ENCODE data around the gene C11orf21.

Gene C11orf21

GRCh38 chr11:2307501-2308331 lies 6.0 kb upstream of the C11orf21 start:
- DNase-seq (no peak), ATAC-seq (no peak)
- Mint-ChIP-seq H3K9me3 (no peaks in the 10 kb centered on the region), H3K36me3 (ENCODE audit: low read depth) (no peaks in the 10 kb centered on the region), H3K4me3 (no peak overlapping the region), H3K27ac (no peak overlapping the region), H3K27me3 (no peaks in the 10 kb centered on the region), H3K4me1 (peaks cover 29% of the 10 kb centered on the region)

GRCh38 chr11:2306877-2307500 lies 5.3 kb upstream of the C11orf21 start:
- H3K4me3 Mint-ChIP-seq, result no peak overlapping the region
- peaks cover 32% of the 10 kb centered on the region for H3K4me1 Mint-ChIP-seq
- no peaks in the 10 kb centered on the region for H3K9me3 Mint-ChIP-seq
- DNase-seq, result no peak
- no peak overlapping the region for H3K27ac Mint-ChIP-seq
- no peaks in the 10 kb centered on the region for H3K36me3 Mint-ChIP-seq (ENCODE audit: low read depth)
- ATAC-seq, result no peak
- no peaks in the 10 kb centered on the region for H3K27me3 Mint-ChIP-seq

- H3K4me1 Mint-ChIP-seq, result peaks cover 37% of the 10 kb centered on the region
- peak overlapping the region; percentile 68 for H3K4me3 Mint-ChIP-seq
- no peaks in the 10 kb centered on the region for H3K9me3 Mint-ChIP-seq
- ATAC-seq (no peak), DNase-seq (no peak)
- H3K27ac Mint-ChIP-seq, result peak overlapping the region; percentile 86
- H3K27me3 Mint-ChIP-seq, result no peaks in the 10 kb centered on the region
- no peaks in the 10 kb centered on the region for H3K36me3 Mint-ChIP-seq (ENCODE audit: low read depth)
These were observed 4.7 kb upstream of the C11orf21 start for GRCh38 chr11:2306452-2306823.

GRCh38 chr11:2305788-2306451 lies 4.2 kb upstream of the C11orf21 start:
- H3K9me3 Mint-ChIP-seq, result no peaks in the 10 kb centered on the region
- peak overlapping the region; percentile 68 for H3K4me3 Mint-ChIP-seq
- H3K36me3 Mint-ChIP-seq (ENCODE audit: low read depth), result no peaks in the 10 kb centered on the region
- ATAC-seq, result no peak
- H3K27ac Mint-ChIP-seq, result peak overlapping the region; percentile 86
- peak; percentile 27 for DNase-seq
- no peaks in the 10 kb centered on the region for H3K27me3 Mint-ChIP-seq
- peaks cover 39% of the 10 kb centered on the region for H3K4me1 Mint-ChIP-seq

- peak; percentile 94 for DNase-seq
- peak overlapping the region; percentile 68 for H3K4me3 Mint-ChIP-seq
- no peaks in the 10 kb centered on the region for H3K9me3 Mint-ChIP-seq
- no peaks in the 10 kb centered on the region for H3K36me3 Mint-ChIP-seq (ENCODE audit: low read depth)
- peaks cover 44% of the 10 kb centered on the region for H3K4me1 Mint-ChIP-seq
- peak; percentile 56 for ATAC-seq
- peak overlapping the region; percentile 86 for H3K27ac Mint-ChIP-seq
- no peaks in the 10 kb centered on the region for H3K27me3 Mint-ChIP-seq
These were observed 3.5 kb upstream of the C11orf21 start for GRCh38 chr11:2305140-2305778.

GRCh38 chr11:2304506-2305139 lies 2.9 kb upstream of the C11orf21 start:
- DNase-seq, result no peak
- no peak for ATAC-seq
- Mint-ChIP-seq H3K4me3 (peak overlapping the region; percentile 84), H3K9me3 (no peaks in the 10 kb centered on the region), H3K27ac (peak overlapping the region; percentile 49), H3K36me3 (ENCODE audit: low read depth) (no peaks in the 10 kb centered on the region), H3K4me1 (peaks cover 45% of the 10 kb centered on the region), H3K27me3 (no peaks in the 10 kb centered on the region)

GRCh38 chr11:2303627-2304505 lies 2.1 kb upstream of the C11orf21 start:
- Mint-ChIP-seq H3K4me3 (peak overlapping the region; percentile 84), H3K27me3 (no peaks in the 10 kb centered on the region), H3K4me1 (peaks cover 51% of the 10 kb centered on the region), H3K9me3 (no peaks in the 10 kb centered on the region), H3K27ac (peak overlapping the region; percentile 92), H3K36me3 (ENCODE audit: low read depth) (no peaks in the 10 kb centered on the region)
- ATAC-seq, result no peak
- no peak for DNase-seq

GRCh38 chr11:2302896-2303626 lies 1.3 kb upstream of the C11orf21 start:
- ATAC-seq (no peak), DNase-seq (peak; percentile 18)
- Mint-ChIP-seq H3K27ac (peak overlapping the region; percentile 92), H3K9me3 (no peaks in the 10 kb centered on the region), H3K36me3 (ENCODE audit: low read depth) (no peaks in the 10 kb centered on the region), H3K27me3 (no peaks in the 10 kb centered on the region), H3K4me1 (peaks cover 55% of the 10 kb centered on the region), H3K4me3 (peak overlapping the region; percentile 84)

- ATAC-seq (peak; percentile 25), DNase-seq (peak; percentile 48)
- Mint-ChIP-seq H3K27me3 (no peaks in the 10 kb centered on the region), H3K9me3 (no peaks in the 10 kb centered on the region), H3K36me3 (ENCODE audit: low read depth) (no peaks in the 10 kb centered on the region), H3K4me3 (peak overlapping the region; percentile 84), H3K27ac (peak overlapping the region; percentile 92), H3K4me1 (peaks cover 61% of the 10 kb centered on the region)
These were observed 683 bp upstream of the C11orf21 start for GRCh38 chr11:2302306-2302895.

GRCh38 chr11:2300936-2301630 lies 635 bp downstream of the C11orf21 start:
- H3K4me3 Mint-ChIP-seq, result peak overlapping the region; percentile 84
- peak; percentile 17 for ATAC-seq
- H3K27ac Mint-ChIP-seq, result peak overlapping the region; percentile 92
- no peaks in the 10 kb centered on the region for H3K36me3 Mint-ChIP-seq (ENCODE audit: low read depth)
- no peaks in the 10 kb centered on the region for H3K9me3 Mint-ChIP-seq
- H3K27me3 Mint-ChIP-seq, result no peaks in the 10 kb centered on the region
- DNase-seq, result peak; percentile 49
- peaks cover 56% of the 10 kb centered on the region for H3K4me1 Mint-ChIP-seq

- H3K27ac Mint-ChIP-seq, result peak overlapping the region; percentile 92
- ATAC-seq, result no peak
- DNase-seq, result peak; percentile 20
These were observed 1.3 kb downstream of the C11orf21 start for GRCh38 chr11:2300290-2300935.

GRCh38 chr11:2299773-2300172 lies 1.9 kb downstream of the C11orf21 start:
- DNase-seq (no peak), ATAC-seq (no peak)
- Mint-ChIP-seq H3K27me3 (no peaks in the 10 kb centered on the region), H3K4me3 (no peak overlapping the region), H3K36me3 (ENCODE audit: low read depth) (no peaks in the 10 kb centered on the region), H3K9me3 (no peaks in the 10 kb centered on the region), H3K4me1 (peaks cover 48% of the 10 kb centered on the region), H3K27ac (no peak overlapping the region)

More at GRCh38 chr11:2300290-2300935, 1.3 kb downstream of the C11orf21 start:
- Mint-ChIP-seq H3K36me3 (ENCODE audit: low read depth) (no peaks in the 10 kb centered on the region), H3K9me3 (no peaks in the 10 kb centered on the region), H3K4me1 (peaks cover 50% of the 10 kb centered on the region), H3K27me3 (no peaks in the 10 kb centered on the region), H3K4me3 (peak overlapping the region; percentile 84)

All from activated naive CD8-positive, alpha-beta T cell treated with anti-CD3 and anti-CD28 coated beads, Interleukin-2, amount 50 U/mL, for 24 hours (primary cell).